SU-DHL-6 (cell line): Measurements from ENCODE around the gene NLGN2.

ENCODE experiments used
- H2AFZ ChIP-seq: fragments of 200-600 bp; sonication (generic); 2 replicates; pipeline ENCODE4 v1.6.1; 2014; ENCODE audit warnings: low read depth, mild to moderate bottlenecking, moderate library complexity, mixed read lengths, antibody characterized with exemption, low read length; ENCODE audit not compliant: severe bottlenecking
- H3F3A ChIP-seq: fragments of 200-600 bp; shearing (Covaris generic); 2 replicates; pipeline ENCODE4 v1.6.0; 2016; ENCODE audit warnings: antibody characterized with exemption, mild to moderate bottlenecking; ENCODE audit not compliant: insufficient read depth
- H3K27ac ChIP-seq: fragments of 200-600 bp; sonication (generic); 2 replicates; pipeline ENCODE4 v1.5.1; 2016; ENCODE audit warnings: low read depth, mild to moderate bottlenecking, low read length, moderate library complexity, mixed read lengths
- H3K27me3 ChIP-seq: fragments of 200-600 bp; sonication (generic), shearing (Covaris generic); 2 replicates; pipeline ENCODE4 v1.6.0; 2014; ENCODE audit warnings: mild to moderate bottlenecking, low read length
- H3K36me3 ChIP-seq: fragments of 200-600 bp; sonication (generic); 2 replicates; pipeline ENCODE4 v1.6.1; 2014; ENCODE audit warnings: mild to moderate bottlenecking, low read length, mixed read lengths
- H3K4me2 ChIP-seq: fragments of 300-600, 200-600 bp; shearing (Covaris generic), sonication (generic); 2 replicates; pipeline ENCODE4 v1.6.0; 2014; ENCODE audit warnings: low read length, low read depth, mild to moderate bottlenecking; ENCODE audit not compliant: poor library complexity, severe bottlenecking
- H3K4me3 ChIP-seq: fragments of 200-600 bp; sonication (generic); 2 replicates; pipeline ENCODE4 v1.5.1; 2014; ENCODE audit warnings: antibody characterized with exemption, low read length, mild to moderate bottlenecking, mixed read lengths; ENCODE audit not compliant: insufficient read depth, poor library complexity, severe bottlenecking
- H3K79me2 ChIP-seq: fragments of 200-600 bp; sonication (generic); 2 replicates; pipeline ENCODE4 v1.6.1; 2014; ENCODE audit warnings: mild to moderate bottlenecking, low read length, moderate library complexity; ENCODE audit not compliant: insufficient read depth
- H3K9ac ChIP-seq: fragments of 200-600 bp; sonication (generic); 2 replicates; pipeline ENCODE4 v1.7.0; 2014; ENCODE audit warnings: mild to moderate bottlenecking, low read length
- H3K9me2 ChIP-seq: fragments of 200-600 bp; sonication (generic); replicated peaks from 2 replicates; pipeline ENCODE4 v1.6.1; 2014; ENCODE audit warnings: low read length; ENCODE audit not compliant: insufficient read depth
- H3K9me3 ChIP-seq: fragments of 200-600 bp; sonication (generic); 2 replicates; pipeline ENCODE4 v1.6.1; 2014; ENCODE audit warnings: low read length, mixed read lengths; ENCODE audit not compliant: insufficient read depth
- H4K20me1 ChIP-seq: fragments of 200-600 bp; sonication (generic); 2 replicates; pipeline ENCODE4 v1.6.1; 2014; ENCODE audit warnings: low read depth, mild to moderate bottlenecking, antibody characterized with exemption, low read length, moderate library complexity, mixed read lengths
- EZH2phosphoT487 ChIP-seq: fragments of 200-600 bp; sonication (generic), shearing (Covaris generic); conservative IDR thresholded peaks from 2 replicates; pipeline ENCODE4 v1.6.1; 2018; ENCODE audit warnings: mild to moderate bottlenecking, antibody characterized with exemption, low read length, moderate library complexity, mixed read lengths
- TF ChIP-seq, protein P1 (sequence below): fragments of 200-600 bp; sonication (generic); IDR thresholded peaks from one replicate; pipeline ENCODE4 v1.5.1; 2017; ENCODE audit warnings: antibody characterized with exemption, mild to moderate bottlenecking, low read length, moderate library complexity; ENCODE audit not compliant: insufficient read depth, poor library complexity, severe bottlenecking

NLGN2 gene

DNA sequence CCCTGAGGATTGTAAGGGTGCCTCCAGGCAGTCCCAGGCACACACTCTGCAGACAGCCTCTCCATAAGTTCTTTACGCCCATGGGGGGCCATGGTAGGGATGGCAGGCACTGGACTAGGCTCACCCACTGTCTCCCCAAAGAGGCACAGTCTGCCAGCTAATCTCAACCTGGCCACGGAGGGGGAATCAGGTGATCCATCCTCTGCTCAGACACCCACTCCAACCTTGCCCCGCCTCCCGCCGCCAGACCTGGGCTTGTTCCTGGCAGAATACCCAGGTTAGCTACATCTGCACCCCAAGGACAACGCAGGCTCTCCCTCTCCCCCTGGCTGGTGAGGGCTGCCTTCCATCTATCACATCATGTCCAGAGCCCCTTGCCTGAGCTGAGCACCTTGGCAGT, 1.2 kb downstream of the NLGN2 start:
- Histone ChIP-seq H3K4me2 (no peak overlapping the region), H4K20me1 (no peaks in the 10 kb centered on the region), H3F3A (no peaks in the 10 kb centered on the region), H3K36me3 (no peaks in the 10 kb centered on the region), H3K9me3 (no peaks in the 10 kb centered on the region), H2AFZ (no peak overlapping the region), H3K9me2 (no peaks in the 10 kb centered on the region), H3K27me3 (no peaks in the 10 kb centered on the region), H3K4me3 (no peak overlapping the region), H3K27ac (no peak overlapping the region), H3K79me2 (no peaks in the 10 kb centered on the region), H3K9ac (no peak overlapping the region)
- TF ChIP-seq, protein P1, sequence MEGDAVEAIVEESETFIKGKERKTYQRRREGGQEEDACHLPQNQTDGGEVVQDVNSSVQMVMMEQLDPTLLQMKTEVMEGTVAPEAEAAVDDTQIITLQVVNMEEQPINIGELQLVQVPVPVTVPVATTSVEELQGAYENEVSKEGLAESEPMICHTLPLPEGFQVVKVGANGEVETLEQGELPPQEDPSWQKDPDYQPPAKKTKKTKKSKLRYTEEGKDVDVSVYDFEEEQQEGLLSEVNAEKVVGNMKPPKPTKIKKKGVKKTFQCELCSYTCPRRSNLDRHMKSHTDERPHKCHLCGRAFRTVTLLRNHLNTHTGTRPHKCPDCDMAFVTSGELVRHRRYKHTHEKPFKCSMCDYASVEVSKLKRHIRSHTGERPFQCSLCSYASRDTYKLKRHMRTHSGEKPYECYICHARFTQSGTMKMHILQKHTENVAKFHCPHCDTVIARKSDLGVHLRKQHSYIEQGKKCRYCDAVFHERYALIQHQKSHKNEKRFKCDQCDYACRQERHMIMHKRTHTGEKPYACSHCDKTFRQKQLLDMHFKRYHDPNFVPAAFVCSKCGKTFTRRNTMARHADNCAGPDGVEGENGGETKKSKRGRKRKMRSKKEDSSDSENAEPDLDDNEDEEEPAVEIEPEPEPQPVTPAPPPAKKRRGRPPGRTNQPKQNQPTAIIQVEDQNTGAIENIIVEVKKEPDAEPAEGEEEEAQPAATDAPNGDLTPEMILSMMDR = no peak
- TF ChIP-seq EZH2phosphoT487 = no peak

GRCh38 chr17:7409716-7410115, 2.1 kb downstream of the NLGN2 start:
- no peak for TF ChIP-seq EZH2phosphoT487
- TF ChIP-seq, protein P1 = no peak
- Histone ChIP-seq H3F3A (no peaks in the 10 kb centered on the region), H3K4me2 (no peak overlapping the region), H3K4me3 (no peak overlapping the region), H3K36me3 (no peaks in the 10 kb centered on the region), H3K27me3 (no peaks in the 10 kb centered on the region), H2AFZ (no peak overlapping the region), H3K79me2 (no peaks in the 10 kb centered on the region), H3K9ac (no peak overlapping the region), H4K20me1 (no peaks in the 10 kb centered on the region), H3K9me3 (no peaks in the 10 kb centered on the region), H3K27ac (no peak overlapping the region), H3K9me2 (no peaks in the 10 kb centered on the region)

GRCh38 chr17:7410634-7411426, 3.2 kb downstream of the NLGN2 start:
- Histone ChIP-seq H3K27ac (no peak overlapping the region), H3K4me3 (no peak overlapping the region), H3K9me3 (no peaks in the 10 kb centered on the region), H3K9me2 (no peaks in the 10 kb centered on the region), H4K20me1 (no peaks in the 10 kb centered on the region), H3K79me2 (no peaks in the 10 kb centered on the region), H3K27me3 (no peaks in the 10 kb centered on the region), H3K9ac (no peak overlapping the region), H3K36me3 (no peaks in the 10 kb centered on the region), H2AFZ (no peak overlapping the region), H3K4me2 (no peak overlapping the region), H3F3A (no peaks in the 10 kb centered on the region)
- TF ChIP-seq, protein P1 = no peak
- TF ChIP-seq EZH2phosphoT487 = no peak
